ENCODE data around the gene DNAH14. TPM values are rescaled to one million over a fixed set of nuclear protein-coding genes. Genes with fewer than 3 reads are reported as not detected.
"Not testable (repeated sequence)": the region's sequence is repeated elsewhere in the genome, so short reads cannot be mapped to it uniquely, and the experiment has no call there.

DNAH14 gene
- total RNA-seq, 4 donors from 2014 or later: 4.1 to 84.0 (median 11.4) TPM

DNA sequence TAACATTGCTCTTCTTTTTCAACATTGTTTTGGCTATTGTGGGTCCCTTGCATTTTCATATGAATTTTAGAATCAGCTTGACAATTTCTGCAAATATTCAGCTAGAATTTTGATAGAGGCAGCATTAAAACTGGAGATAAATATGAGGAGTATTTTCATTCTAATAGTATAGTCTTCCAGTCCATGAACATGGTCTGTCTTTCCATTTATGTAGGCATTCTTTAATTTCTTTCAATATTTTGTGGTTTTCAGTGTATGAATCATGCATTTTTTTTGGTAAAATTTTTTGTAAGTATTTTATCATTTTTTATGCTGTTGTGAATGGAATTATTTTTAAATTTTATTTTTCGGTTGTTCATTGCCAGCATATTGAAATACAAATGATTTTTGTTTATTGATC, 97.2 kb downstream of the DNAH14 start:
- intact Hi-C loops (cut with DNase I; ENCODE audit: low total_unique reads) (no loop called here), in situ Hi-C loops (cut with MboI; ENCODE audit: low pct_ligation_motif_present in 1 of 4, low pct_unique_long_range_greater_than_20kb in 1 of 4, low sequenced_read_pairs in 3 of 4) (no loop called here)
- H3K27me3 ChIP-seq: no peaks in the 10 kb centered on the region
- H3K4me1 ChIP-seq: no peaks in the 10 kb centered on the region
- no peaks in the 10 kb centered on the region for H3K9me3 ChIP-seq
- H3K4me3 ChIP-seq: no peak overlapping the region
- TF ChIP-seq POLR2A (IDR thresholded peaks at IDR 0.05) (no peak), EP300 (IDR thresholded peaks at IDR 0.05; ENCODE audit: low read depth) (no peak), POLR2AphosphoS5 (IDR thresholded peaks at IDR 0.05) (no peak), CTCF (IDR thresholded peaks at IDR 0.05) (no peak)
- no peak overlapping the region for H3K27ac ChIP-seq
- 60 to 97% methylated on average over 1 of the region's 1 CpG for WGBS, 2 donors (ENCODE audit: low coverage in 1 of 2)
- no peaks in the 10 kb centered on the region for H3K36me3 ChIP-seq
- DNase-seq: no peak

DNA sequence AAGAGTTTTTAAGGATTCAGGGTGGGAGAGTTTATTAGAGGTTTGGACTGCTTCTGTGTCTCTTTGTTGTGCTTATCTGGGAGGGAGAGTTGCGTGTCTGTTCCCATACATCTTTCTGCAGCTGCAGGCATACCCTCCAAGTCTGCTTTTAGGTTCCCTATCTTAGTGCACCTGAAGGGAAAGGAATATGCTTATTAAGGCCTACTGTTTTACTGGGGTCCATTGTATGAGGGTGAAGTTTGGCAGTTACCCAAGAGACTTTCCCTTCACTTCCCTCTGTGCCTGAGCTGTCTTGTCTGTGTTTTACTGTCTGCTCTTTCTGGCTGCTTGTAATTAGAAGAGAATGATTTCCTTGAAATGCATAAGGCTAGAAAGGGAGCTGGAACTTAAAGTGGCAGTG, 107.0 kb downstream of the DNAH14 start:
- in situ Hi-C loops (cut with MboI; ENCODE audit: low pct_ligation_motif_present in 1 of 4, low pct_unique_long_range_greater_than_20kb in 1 of 4, low sequenced_read_pairs in 3 of 4); H3K4me3 ChIP-seq; H3K36me3 ChIP-seq; H3K4me1 ChIP-seq; H3K9me3 ChIP-seq; DNase-seq; H3K27ac ChIP-seq; intact Hi-C loops (cut with DNase I; ENCODE audit: low total_unique reads); H3K27me3 ChIP-seq: not testable (repeated sequence)
- 79% methylated on average over 1 of the region's 1 CpG; no CpG with 5 or more reads in 1 of the 2 donors for WGBS, 2 donors (ENCODE audit: low coverage in 1 of 2)

GRCh38 chr1:225042263-225042662, 112.8 kb downstream of the DNAH14 start:
- no peaks in the 10 kb centered on the region for H3K27me3 ChIP-seq
- H3K4me3 ChIP-seq: no peak overlapping the region
- H3K36me3 ChIP-seq: no peaks in the 10 kb centered on the region
- in situ Hi-C loops (cut with MboI; ENCODE audit: low pct_ligation_motif_present in 1 of 4, low pct_unique_long_range_greater_than_20kb in 1 of 4, low sequenced_read_pairs in 3 of 4) (no loop called here), intact Hi-C loops (cut with DNase I; ENCODE audit: low total_unique reads) (no loop called here)
- DNase-seq: no peak
- TF ChIP-seq CTCF (IDR thresholded peaks at IDR 0.05) (no peak), POLR2AphosphoS5 (IDR thresholded peaks at IDR 0.05) (no peak), POLR2A (IDR thresholded peaks at IDR 0.05) (no peak), EP300 (IDR thresholded peaks at IDR 0.05; ENCODE audit: low read depth) (no peak)
- H3K27ac ChIP-seq: no peak overlapping the region
- H3K9me3 ChIP-seq: no peaks in the 10 kb centered on the region
- no peaks in the 10 kb centered on the region for H3K4me1 ChIP-seq

GRCh38 chr1:225044258-225044657, 114.8 kb downstream of the DNAH14 start:
- Histone ChIP-seq H3K4me3 (no peak overlapping the region), H3K9me3 (no peaks in the 10 kb centered on the region), H3K27me3 (no peaks in the 10 kb centered on the region), H3K27ac (no peak overlapping the region), H3K36me3 (no peaks in the 10 kb centered on the region), H3K4me1 (no peaks in the 10 kb centered on the region)
- DNase-seq: no peak
- TF ChIP-seq POLR2AphosphoS5 (IDR thresholded peaks at IDR 0.05) (no peak), CTCF (IDR thresholded peaks at IDR 0.05) (no peak), EP300 (IDR thresholded peaks at IDR 0.05; ENCODE audit: low read depth) (no peak), POLR2A (IDR thresholded peaks at IDR 0.05) (no peak)
- in situ Hi-C loops (cut with MboI; ENCODE audit: low pct_ligation_motif_present in 1 of 4, low pct_unique_long_range_greater_than_20kb in 1 of 4, low sequenced_read_pairs in 3 of 4) (no loop called here), intact Hi-C loops (cut with DNase I; ENCODE audit: low total_unique reads) (no loop called here)

DNA sequence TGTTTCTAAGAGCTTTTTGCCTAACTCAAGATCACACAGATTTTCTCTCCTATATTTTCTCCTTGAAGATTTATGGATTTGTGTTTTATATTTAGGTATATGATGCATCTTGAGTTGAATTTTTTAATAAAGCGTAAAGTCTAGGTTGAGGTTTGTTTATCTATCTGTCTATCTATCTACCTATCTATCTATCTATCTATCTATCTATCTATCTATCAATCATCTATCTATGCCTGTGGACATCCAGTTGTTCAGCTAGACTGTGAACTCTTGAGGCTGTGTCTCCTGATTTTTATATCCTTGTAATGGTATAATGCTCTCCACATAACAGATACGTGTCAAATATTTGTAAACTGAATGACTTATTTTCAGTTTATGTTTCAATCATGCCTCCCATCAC, 120.1 kb downstream of the DNAH14 start:
- in situ Hi-C loops (cut with MboI; ENCODE audit: low pct_ligation_motif_present in 1 of 4, low pct_unique_long_range_greater_than_20kb in 1 of 4, low sequenced_read_pairs in 3 of 4): no loop called here
- Histone ChIP-seq H3K9me3 (no peaks in the 10 kb centered on the region), H3K27ac (no peak overlapping the region), H3K36me3 (no peaks in the 10 kb centered on the region), H3K4me1 (no peaks in the 10 kb centered on the region), H3K4me3 (no peak overlapping the region), H3K27me3 (no peaks in the 10 kb centered on the region)
- intact Hi-C loops (cut with DNase I; ENCODE audit: low total_unique reads): no loop called here
- no peak for DNase-seq
- TF ChIP-seq POLR2A (IDR thresholded peaks at IDR 0.05) (no peak), POLR2AphosphoS5 (IDR thresholded peaks at IDR 0.05) (no peak)
- WGBS, 2 donors (ENCODE audit: low coverage in 1 of 2): 90 to 92% methylated on average over 2 of the region's 2 CpGs
